Psoas muscle (tissue), 8 donors: Measurements from ENCODE around the gene SLCO3A1. TPM values are rescaled to one million over a fixed set of nuclear protein-coding genes. Genes with fewer than 3 reads are reported as not detected.

ENCODE experiments used
- ATAC-seq, 4 donors: fragments of 200-7000 bp; cut with Tn5 transposase; one replicate each; pipeline ENCODE4 v1.9.1; 2020; ENCODE audit warnings: moderate library complexity in 3 of 4, mild to moderate bottlenecking in 2 of 4
- DNase-seq, 2 donors: peaks; one replicate each; pipeline ENCODE4 v3.0.0-alpha.2; 2020
- H3K27ac ChIP-seq: fragments of 200-600 bp; one replicate; pipeline ENCODE4 v1.8.0; 2022
- H3K27me3 ChIP-seq, 3 donors: fragments of 200-600 bp in 1 of 3; one replicate each; pipeline versions ENCODE4 v1.6.1 to v1.8.0; 2013 to 2022; ENCODE audit warnings: low read length in 2 of 3, mild to moderate bottlenecking in 2 of 3, moderate library complexity in 1 of 3; ENCODE audit not compliant: insufficient read depth in 3 of 3
- H3K36me3 ChIP-seq, 2 donors: fragments of 200-600 bp in 1 of 2; one replicate each; pipeline versions ENCODE4 v1.6.1 to v1.8.0; 2013 to 2022; ENCODE audit warnings: low read depth in 1 of 2, mild to moderate bottlenecking in 1 of 2, moderate library complexity in 1 of 2; ENCODE audit not compliant: insufficient read depth in 1 of 2
- H3K4me1 ChIP-seq: fragments of 200-600 bp; one replicate; pipeline ENCODE4 v1.8.0; 2022
- H3K4me3 ChIP-seq: fragments of 200-600 bp; one replicate; pipeline ENCODE4 v1.8.0; 2022; ENCODE audit warnings: mild to moderate bottlenecking
- H3K9me3 ChIP-seq: fragments of 200-600 bp; one replicate; pipeline ENCODE4 v1.8.0; 2022
- CTCF ChIP-seq: fragments of 200-600 bp; IDR thresholded peaks from one replicate; pipeline ENCODE4 v1.8.0; 2022; ENCODE audit warnings: antibody characterized with exemption
- WGBS, 3 donors: extraction: QIAGEN DNeasy Blood & Tissue Kit; methylation state at CpG; one replicate each; pipeline versions ENCODE4 v1.1.6 to v1.1.7; 2013; 5-methylcytosine and 5-hydroxymethylcytosine counted together
- intact Hi-C, 2 donors: fragments of 100-400 bp; cut with DNase I; formaldehyde crosslinking; loops; one replicate each; pipeline versions ENCODE4 v1.11.0 to v1.14.2; 2022
- polyA plus RNA-seq, 3 donors: library from polyadenylated mRNA; stranded (reverse); fragments of 200-250 nt; gene quantifications; one replicate each; pipeline ENCODE4 v1.2.3, GENCODE V29; 2013
- total RNA-seq, 4 donors: library from RNA; stranded (reverse); fragmentation: NEBNext Ultra II Directional in 2 of 4; extraction: Animal tissue kit (Norgen Biotek cat#: 25700) in 2 of 4; gene quantifications; one replicate each; pipeline versions ENCODE4 v1.2.1 to v1.2.4, GENCODE V29; 2021 to 2023
- donor health status: healthy with polysubstance abuse.
- donor health status: DM: no; HTN: no; CAD: no; lungs with moderate emphysema.
- donor health status: Bipolar disorder and iron deficiency.
- donor health status: healthy.
- donor health status: DM: yes; HTN: yes; CAD: no.
- donor health status: DM: no; HTN: no; CAD: no.
- donor health status: DM: no; HTN: no; CAD: no.
- donor health status: DM: yes; HTN: yes; CAD: no.

Gene SLCO3A1
- total and polyA plus RNA-seq, 7 donors: 3.5 to 10.3 (median 9.4) TPM

GRCh38 chr15:92050220-92050898 is 196.9 kb downstream of the SLCO3A1 start:
- ATAC-seq (peak in 1 of 4 donors; percentile 33), DNase-seq (no peak)
- no peak for TF ChIP-seq CTCF
- Histone ChIP-seq H3K27me3 (no peaks in the 10 kb centered on the region), H3K4me1 (no peaks in the 10 kb centered on the region), H3K27ac (no peak overlapping the region), H3K4me3 (no peak overlapping the region), H3K36me3 (no peaks in the 10 kb centered on the region), H3K9me3 (no peaks in the 10 kb centered on the region)
- intact Hi-C loops: no loop called here
- WGBS, 3 donors: 76 to 78% (median 76%) methylated on average over 9 of the region's 9 CpGs

- no peak overlapping the region for H3K27ac ChIP-seq
- WGBS, 3 donors: 65 to 68% (median 67%) methylated on average over 8 of the region's 8 CpGs
- H3K27me3 ChIP-seq: no peaks in the 10 kb centered on the region
- H3K4me3 ChIP-seq: no peak overlapping the region
- TF ChIP-seq CTCF: no peak
- intact Hi-C loops: no loop called here
- H3K9me3 ChIP-seq: no peaks in the 10 kb centered on the region
- no peaks in the 10 kb centered on the region for H3K36me3 ChIP-seq
- H3K4me1 ChIP-seq: peaks cover 3% of the 10 kb centered on the region
- ATAC-seq: no peak
- no peak for DNase-seq
These were observed 198.2 kb downstream of the SLCO3A1 start for GRCh38 chr15:92051716-92052115.

GRCh38 chr15:92053753-92054316 is 200.3 kb downstream of the SLCO3A1 start:
- ATAC-seq (no peak), DNase-seq (no peak)
- no peak overlapping the region for H3K4me3 ChIP-seq
- no peaks in the 10 kb centered on the region for H3K9me3 ChIP-seq
- intact Hi-C loops: no loop called here
- TF ChIP-seq CTCF: peak; percentile 5
- no peaks in the 10 kb centered on the region for H3K36me3 ChIP-seq
- no peaks in the 10 kb centered on the region for H3K27me3 ChIP-seq
- no peak overlapping the region for H3K27ac ChIP-seq
- 65 to 73% (median 69%) methylated on average over 5 of the region's 5 CpGs for WGBS, 3 donors
- H3K4me1 ChIP-seq: peaks cover 10% of the 10 kb centered on the region

GRCh38 chr15:92056875-92057274 is 203.4 kb downstream of the SLCO3A1 start:
- Histone ChIP-seq H3K27ac (no peak overlapping the region), H3K4me1 (peaks cover 10% of the 10 kb centered on the region), H3K4me3 (no peak overlapping the region), H3K27me3 (no peaks in the 10 kb centered on the region), H3K36me3 (no peaks in the 10 kb centered on the region), H3K9me3 (no peaks in the 10 kb centered on the region)
- ATAC-seq (peak in 1 of 4 donors; percentile 53), DNase-seq (no peak)
- intact Hi-C loops: no loop called here
- 22 to 31% (median 25%) methylated on average over 4 of the region's 4 CpGs for WGBS, 3 donors
- no peak for TF ChIP-seq CTCF
